Activated B cell treated with CpG ODN at 0.5 μM for 24 hours (primary cell): Measurements from ENCODE around the gene LAMP1. TPM values are rescaled to one million over a fixed set of nuclear protein-coding genes. Genes with fewer than 3 reads are reported as not detected.

Experiments
- ATAC-seq: fragments of 200-7000 bp; cut with Tn5 transposase; one replicate; pipeline ENCODE4 v1.10.0; 2021; ENCODE audit warnings: low read depth, mild to moderate bottlenecking, moderate library complexity
- CTCF ChIA-PET: fragments of 350-600 bp; sonication (Branson Sonifier 250); formaldehyde crosslinking; loops from one replicate; lab custom pipeline; 2021; ENCODE audit warnings: antibody characterized with exemption; lab: Charles Lee
- POLR2A ChIA-PET: fragments of 350-600 bp; sonication (Branson Sonifier 250); formaldehyde crosslinking; loops from one replicate; lab custom pipeline; 2021; ENCODE audit warnings: antibody characterized with exemption; lab: Charles Lee
- DNase-seq: peaks from one replicate; pipeline ENCODE4 v3.0.0; 2022
- H3K27ac Mint-ChIP-seq: one replicate; pipeline ENCODE4 v1.8.0; 2020; ENCODE audit warnings: mixed read lengths
- H3K27me3 Mint-ChIP-seq: one replicate; pipeline ENCODE4 v1.8.0; 2021; ENCODE audit warnings: mixed read lengths
- H3K36me3 Mint-ChIP-seq: one replicate; pipeline ENCODE4 v1.8.0; 2021; ENCODE audit warnings: low read depth, mixed read lengths
- H3K4me1 Mint-ChIP-seq: one replicate; pipeline ENCODE4 v1.8.0; 2021; ENCODE audit warnings: mixed read lengths
- H3K4me3 Mint-ChIP-seq: one replicate; pipeline ENCODE4 v1.8.0; 2020; ENCODE audit warnings: mild to moderate bottlenecking, mixed read lengths
- H3K9me3 Mint-ChIP-seq: one replicate; pipeline ENCODE4 v1.8.0; 2020; ENCODE audit warnings: mixed read lengths
- intact Hi-C: fragments of 100-400 bp; cut with micrococcal nuclease; formaldehyde crosslinking; loops from one replicate; pipeline ENCODE4 v1.15.1; 2024
- total RNA-seq: library from RNA; stranded (reverse); gene quantifications from 2 replicates; pipeline ENCODE4 v1.2.3, GENCODE V29; 2022
- TF ChIP-seq, protein P1 (sequence below): fragments of 200-600 bp; IDR thresholded peaks from one replicate; pipeline ENCODE4 v1.8.0; 2022; ENCODE audit warnings: antibody characterized with exemption, mild to moderate bottlenecking

LAMP1 gene
- total RNA-seq, 1 donor from 2014 or later, result 86.2 TPM

- TF ChIP-seq, protein P1, sequence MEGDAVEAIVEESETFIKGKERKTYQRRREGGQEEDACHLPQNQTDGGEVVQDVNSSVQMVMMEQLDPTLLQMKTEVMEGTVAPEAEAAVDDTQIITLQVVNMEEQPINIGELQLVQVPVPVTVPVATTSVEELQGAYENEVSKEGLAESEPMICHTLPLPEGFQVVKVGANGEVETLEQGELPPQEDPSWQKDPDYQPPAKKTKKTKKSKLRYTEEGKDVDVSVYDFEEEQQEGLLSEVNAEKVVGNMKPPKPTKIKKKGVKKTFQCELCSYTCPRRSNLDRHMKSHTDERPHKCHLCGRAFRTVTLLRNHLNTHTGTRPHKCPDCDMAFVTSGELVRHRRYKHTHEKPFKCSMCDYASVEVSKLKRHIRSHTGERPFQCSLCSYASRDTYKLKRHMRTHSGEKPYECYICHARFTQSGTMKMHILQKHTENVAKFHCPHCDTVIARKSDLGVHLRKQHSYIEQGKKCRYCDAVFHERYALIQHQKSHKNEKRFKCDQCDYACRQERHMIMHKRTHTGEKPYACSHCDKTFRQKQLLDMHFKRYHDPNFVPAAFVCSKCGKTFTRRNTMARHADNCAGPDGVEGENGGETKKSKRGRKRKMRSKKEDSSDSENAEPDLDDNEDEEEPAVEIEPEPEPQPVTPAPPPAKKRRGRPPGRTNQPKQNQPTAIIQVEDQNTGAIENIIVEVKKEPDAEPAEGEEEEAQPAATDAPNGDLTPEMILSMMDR, result no peak
- peaks cover 24% of the 10 kb centered on the region for H3K27me3 Mint-ChIP-seq
- H3K36me3 Mint-ChIP-seq, result peaks cover 9% of the 10 kb centered on the region
- intact Hi-C loops, result loop anchor here (2.0 to 10.0 kb wide), 3 partner anchors 353 to 837 kb away; partner anchors contain the start of genes RASA3 and TUBGCP3
- ChIA-PET CTCF (no interaction called here), POLR2A (interaction anchor here (0.7 kb wide), 1 partner anchor 59 kb away, joined by 6 read pairs; no protein-coding TSS in a partner anchor)
- H3K9me3 Mint-ChIP-seq, result no peaks in the 10 kb centered on the region
- H3K4me1 Mint-ChIP-seq, result peaks cover 47% of the 10 kb centered on the region
- DNase-seq (no peak), ATAC-seq (no peak)
- peak overlapping the region; percentile 89 for H3K4me3 Mint-ChIP-seq
- peak overlapping the region; percentile 98 for H3K27ac Mint-ChIP-seq
These were observed 1.3 kb upstream of the LAMP1 start for GRCh38 chr13:113295776-113296175.

- Mint-ChIP-seq H3K4me1 (peaks cover 39% of the 10 kb centered on the region), H3K4me3 (peak overlapping the region; percentile 94), H3K9me3 (no peaks in the 10 kb centered on the region), H3K36me3 (peaks cover 15% of the 10 kb centered on the region), H3K27me3 (peaks cover 10% of the 10 kb centered on the region), H3K27ac (peak overlapping the region; percentile 98)
- ChIA-PET CTCF (interaction anchor here (1.0 to 1.3 kb wide), 2 partner anchors 88 to 96 kb away, joined by 3 to 5 read pairs; partner anchors contain the start of gene CUL4A), POLR2A (interaction anchor here (0.6 to 2.3 kb wide), 4 partner anchors 88 to 983 kb away, joined by 3 to 40 read pairs (median 4); partner anchors contain the start of genes CUL4A, PCID2 and UPF3A)
- TF ChIP-seq, protein P1, result no peak
- intact Hi-C loops, result loop anchor here (1.0 to 10.0 kb wide), 7 partner anchors 50 to 835 kb away; partner anchors contain the start of genes CUL4A, DCUN1D2, RASA3 and TUBGCP3
- DNase-seq (peak; percentile 65), ATAC-seq (peak; percentile 43)
These were observed 467 bp downstream of the LAMP1 start for GRCh38 chr13:113297370-113298042.

DNA sequence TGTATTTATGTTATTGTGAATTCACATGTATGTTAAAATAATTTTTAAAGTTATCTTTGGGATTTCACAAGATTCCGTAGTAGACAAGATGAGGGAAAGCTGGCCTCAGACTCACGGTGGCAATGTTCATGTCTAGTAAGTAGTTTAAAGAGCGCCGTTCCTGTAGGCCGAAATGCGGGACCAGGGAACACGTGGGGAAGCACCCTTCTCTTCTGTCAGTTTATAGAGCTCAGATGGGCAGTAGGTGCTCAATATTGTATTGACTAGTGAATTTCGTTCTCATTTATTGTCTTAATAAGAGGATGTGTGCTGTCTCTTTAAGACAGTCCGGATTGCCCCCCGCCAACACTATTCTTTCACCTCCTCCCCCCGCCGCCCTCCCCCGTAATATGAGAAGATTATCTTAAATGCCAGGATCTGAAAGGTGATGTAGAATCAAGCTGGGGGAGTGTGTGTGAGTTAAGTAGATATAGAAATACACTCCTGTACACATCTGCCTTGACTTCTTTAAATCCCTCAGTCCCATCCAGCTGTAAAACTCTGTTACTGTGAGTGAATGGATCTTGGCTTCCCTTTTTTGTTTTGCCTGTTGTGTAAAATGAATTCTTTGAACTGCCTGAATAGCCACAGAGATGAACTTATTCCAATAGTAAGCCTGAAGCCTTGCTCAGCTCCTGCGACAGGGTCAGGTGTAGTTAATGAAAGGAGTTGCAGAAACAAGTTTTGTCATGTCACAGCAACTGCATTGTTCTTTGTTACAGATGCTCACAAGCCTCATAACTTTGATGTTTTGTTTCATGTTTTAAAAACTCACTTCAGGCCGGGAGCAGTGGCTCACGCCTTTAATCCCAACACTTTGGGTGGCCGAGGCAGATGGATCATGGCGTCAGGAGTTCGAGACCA lies 1.3 kb downstream of the LAMP1 start:
- intact Hi-C loops, result loop anchor here (5.0 to 10.0 kb wide), 2 partner anchors 713 to 834 kb away; partner anchors contain the start of genes RASA3 and TUBGCP3
- no peaks in the 10 kb centered on the region for H3K9me3 Mint-ChIP-seq
- DNase-seq (no peak), ATAC-seq (no peak)
- peaks cover 23% of the 10 kb centered on the region for H3K36me3 Mint-ChIP-seq
- TF ChIP-seq, protein P1, result no peak
- H3K4me3 Mint-ChIP-seq, result peak overlapping the region; percentile 94
- peaks cover 39% of the 10 kb centered on the region for H3K4me1 Mint-ChIP-seq
- ChIA-PET CTCF (interaction anchor here (1.0 kb wide), 1 partner anchor 95 kb away, joined by 3 read pairs; no protein-coding TSS in a partner anchor), POLR2A (interaction anchor here (0.6 to 2.3 kb wide), 4 partner anchors 89 to 496 kb away, joined by 3 to 40 read pairs (median 4); partner anchors contain the start of genes CUL4A and PCID2)
- peaks cover 8% of the 10 kb centered on the region for H3K27me3 Mint-ChIP-seq
- peak overlapping the region; percentile 98 for H3K27ac Mint-ChIP-seq

DNA sequence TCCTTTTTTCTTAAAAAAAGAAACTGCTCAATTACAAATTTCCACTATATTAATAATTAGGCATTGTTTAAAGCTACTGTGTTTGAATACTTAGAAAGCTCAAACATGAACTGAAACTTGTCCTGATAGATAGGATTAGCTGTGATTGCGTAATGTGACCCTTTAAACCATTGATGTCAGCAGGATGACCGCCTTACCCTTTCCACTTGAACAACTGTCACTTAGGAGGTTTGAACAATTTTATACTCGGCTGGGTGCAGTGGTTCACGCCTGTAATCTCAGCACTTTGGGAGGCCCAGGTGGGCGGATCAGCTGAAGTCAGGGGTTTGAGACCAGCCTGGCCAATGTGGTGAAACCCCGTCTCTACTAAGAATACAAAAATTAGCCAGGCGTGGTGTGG lies 2.9 kb downstream of the LAMP1 start:
- Mint-ChIP-seq H3K4me1 (peaks cover 39% of the 10 kb centered on the region), H3K9me3 (no peaks in the 10 kb centered on the region), H3K27ac (peak overlapping the region; percentile 46), H3K4me3 (no peak overlapping the region), H3K36me3 (peaks cover 23% of the 10 kb centered on the region), H3K27me3 (peaks cover 2% of the 10 kb centered on the region)
- DNase-seq (no peak), ATAC-seq (peak; percentile 7)
- TF ChIP-seq, protein P1, result no peak
- ChIA-PET CTCF (no interaction called here), POLR2A (interaction anchor here (0.5 to 1.1 kb wide), 5 partner anchors 11 to 436 kb away, joined by 3 to 5 read pairs (median 3); partner anchors contain the start of gene PCID2)
- intact Hi-C loops, result loop anchor here (1.0 to 10.0 kb wide), 3 partner anchors 146 to 832 kb away; partner anchors contain the start of genes RASA3 and TUBGCP3
